DMS114 treated with DMSO at 0.1 percent for 48 hours (cell line): ENCODE data around the gene SMG7.
"Not testable (repeated sequence)": the region's sequence is repeated elsewhere in the genome, so short reads cannot be mapped to it uniquely, and the experiment has no call there.

Source experiments
- DNase-seq: peaks from one replicate; lab custom pipeline; 2025; ENCODE audit not compliant: unreplicated experiment; lab: John Stamatoyannopoulos, UW

Gene SMG7

GRCh38 chr1:183472488-183473216 lies at the start of gene SMG7:
TSS of gene SMG7 (plus strand) at chr1:183472499. CDS start at chr1:183472621, 122 bp downstream.
- DNase-seq, result no peak

GRCh38 chr1:183423541-183423940 lies 48.8 kb upstream of the SMG7 start:
- DNase-seq, result no peak

GRCh38 chr1:183424691-183425090 lies 47.6 kb upstream of the SMG7 start:
- no peak for DNase-seq

- DNase-seq, result not testable (repeated sequence)
Measured at GRCh38 chr1:183427591-183427990, 44.7 kb upstream of the SMG7 start.

GRCh38 chr1:183431840-183432547 lies 40.3 kb upstream of the SMG7 start:
- DNase-seq, result no peak

GRCh38 chr1:183432548-183432875 lies 39.8 kb upstream of the SMG7 start:
- no peak for DNase-seq

- no peak for DNase-seq
Measured at GRCh38 chr1:183433703-183434102, 38.6 kb upstream of the SMG7 start.

- DNase-seq, result no peak
Measured at GRCh38 chr1:183435497-183435896, 36.8 kb upstream of the SMG7 start.

- no peak for DNase-seq
Measured at GRCh38 chr1:183438060-183438459, 34.2 kb upstream of the SMG7 start.

GRCh38 chr1:183443011-183443410 lies 29.3 kb upstream of the SMG7 start:
- DNase-seq, result no peak

- no peak for DNase-seq
Measured at GRCh38 chr1:183443466-183443865, 28.8 kb upstream of the SMG7 start.

GRCh38 chr1:183444243-183444642 lies 28.1 kb upstream of the SMG7 start:
- DNase-seq, result no peak

GRCh38 chr1:183449223-183449770 lies 23.0 kb upstream of the SMG7 start:
- DNase-seq, result no peak

GRCh38 chr1:183450093-183450492 lies 22.2 kb upstream of the SMG7 start:
- DNase-seq, result no peak

GRCh38 chr1:183454377-183454776 lies 17.9 kb upstream of the SMG7 start:
- DNase-seq, result no peak

- no peak for DNase-seq
Measured at GRCh38 chr1:183456826-183457225, 15.5 kb upstream of the SMG7 start.

- no peak for DNase-seq
Measured at GRCh38 chr1:183457449-183457848, 14.8 kb upstream of the SMG7 start.

- no peak for DNase-seq
Measured at GRCh38 chr1:183460596-183460995, 11.7 kb upstream of the SMG7 start.

- DNase-seq, result no peak
Measured at GRCh38 chr1:183461350-183461749, 10.9 kb upstream of the SMG7 start.

- no peak for DNase-seq
Measured at GRCh38 chr1:183463566-183463965, 8.7 kb upstream of the SMG7 start.

GRCh38 chr1:183466781-183467180 lies 5.5 kb upstream of the SMG7 start:
- no peak for DNase-seq

GRCh38 chr1:183467687-183468086 lies 4.6 kb upstream of the SMG7 start:
- DNase-seq, result no peak
